ENCODE results near the gene CYBC1.

DNA sequence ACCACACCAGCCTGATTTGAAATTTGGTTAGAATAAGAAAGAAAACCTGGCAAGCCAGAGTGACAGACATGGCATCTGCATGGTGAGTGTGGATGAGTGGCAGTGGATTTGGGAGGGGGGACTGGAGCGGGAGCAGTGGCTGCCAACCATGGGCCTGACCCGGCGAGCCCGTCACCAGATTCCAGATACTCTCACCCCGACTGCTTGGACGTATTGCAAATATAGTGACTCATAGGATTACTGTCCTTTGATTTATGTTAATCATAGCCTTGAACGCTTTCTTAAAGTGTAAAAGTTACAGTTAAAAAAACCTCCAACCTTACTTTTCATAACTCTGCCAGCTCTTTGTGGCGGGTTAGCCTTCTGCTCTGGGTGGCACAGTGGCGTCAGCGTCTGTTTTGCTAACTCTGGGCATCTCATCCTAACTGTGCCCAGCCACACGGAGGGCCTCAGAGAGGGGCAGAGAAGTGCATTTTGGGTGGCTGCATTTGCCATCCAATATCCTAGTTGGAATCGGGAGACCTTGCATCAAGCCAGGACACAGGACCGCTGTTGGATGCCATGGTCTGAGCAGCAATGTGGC lies 42.2 kb upstream of the CYBC1 start:
- TF ChIP-seq, protein P1, sequence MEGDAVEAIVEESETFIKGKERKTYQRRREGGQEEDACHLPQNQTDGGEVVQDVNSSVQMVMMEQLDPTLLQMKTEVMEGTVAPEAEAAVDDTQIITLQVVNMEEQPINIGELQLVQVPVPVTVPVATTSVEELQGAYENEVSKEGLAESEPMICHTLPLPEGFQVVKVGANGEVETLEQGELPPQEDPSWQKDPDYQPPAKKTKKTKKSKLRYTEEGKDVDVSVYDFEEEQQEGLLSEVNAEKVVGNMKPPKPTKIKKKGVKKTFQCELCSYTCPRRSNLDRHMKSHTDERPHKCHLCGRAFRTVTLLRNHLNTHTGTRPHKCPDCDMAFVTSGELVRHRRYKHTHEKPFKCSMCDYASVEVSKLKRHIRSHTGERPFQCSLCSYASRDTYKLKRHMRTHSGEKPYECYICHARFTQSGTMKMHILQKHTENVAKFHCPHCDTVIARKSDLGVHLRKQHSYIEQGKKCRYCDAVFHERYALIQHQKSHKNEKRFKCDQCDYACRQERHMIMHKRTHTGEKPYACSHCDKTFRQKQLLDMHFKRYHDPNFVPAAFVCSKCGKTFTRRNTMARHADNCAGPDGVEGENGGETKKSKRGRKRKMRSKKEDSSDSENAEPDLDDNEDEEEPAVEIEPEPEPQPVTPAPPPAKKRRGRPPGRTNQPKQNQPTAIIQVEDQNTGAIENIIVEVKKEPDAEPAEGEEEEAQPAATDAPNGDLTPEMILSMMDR (conservative IDR thresholded peaks at IDR 0.05; ENCODE audit: low read length), result no peak
- no peak for TF ChIP-seq EZH2phosphoT487 (IDR thresholded peaks at IDR 0.05; ENCODE audit: borderline replicate concordance, low read depth, low read length)
